Left lung (tissue), 10 donors: ENCODE data around the gene BCL2L1. TPM values are rescaled to one million over a fixed set of nuclear protein-coding genes. Genes with fewer than 3 reads are reported as not detected.

ENCODE experiments used
- ATAC-seq: fragments of 200-7000 bp; cut with Tn5 transposase; one replicate; pipeline ENCODE4 v1.9.1; 2020; ENCODE audit warnings: moderate library complexity
- DNase-seq, 4 donors: peaks; one replicate each; pipeline ENCODE4 v3.0.0-alpha.2; 2013 to 2020
- H3K27ac ChIP-seq, 2 donors: fragments of 200-600 bp; sonication (generic) in 1 of 2; one replicate each; pipeline versions ENCODE4 v1.5.0 to v1.8.0; 2020 to 2021
- H3K27me3 ChIP-seq, 2 donors: fragments of 200-600 bp; sonication (generic) in 1 of 2; one replicate each; pipeline versions ENCODE4 v1.5.0 to v1.8.0; 2020 to 2021
- H3K36me3 ChIP-seq, 2 donors: fragments of 200-600 bp; sonication (generic) in 1 of 2; one replicate each; pipeline versions ENCODE4 v1.5.0 to v1.8.0; 2020 to 2021
- H3K4me1 ChIP-seq, 2 donors: fragments of 200-600 bp; one replicate each; pipeline ENCODE4 v1.8.0; 2021
- H3K4me3 ChIP-seq, 2 donors: fragments of 200-600 bp; sonication (generic) in 1 of 2; one replicate each; pipeline versions ENCODE4 v1.5.0 to v1.8.0; 2020 to 2021; ENCODE audit warnings: mild to moderate bottlenecking in 1 of 2
- H3K9me3 ChIP-seq, 2 donors: fragments of 200-600 bp; sonication (generic) in 1 of 2; one replicate each; pipeline versions ENCODE4 v1.5.0 to v1.8.0; 2020 to 2021
- intact Hi-C, 2 donors: fragments of 100-400 bp; cut with DNase I; formaldehyde crosslinking; loops; one replicate each; pipeline versions ENCODE4 v1.11.2 to v1.14.2; 2022
- polyA plus RNA-seq, 6 donors: library from polyadenylated mRNA; unstranded; fragments of 120-200 nt; gene quantifications; one replicate each; pipeline ENCODE4 v1.2.1, GENCODE V29; 2013; ENCODE audit not compliant: insufficient read length in 6 of 6
- total RNA-seq, 2 donors: library from RNA; stranded (reverse); fragmentation: NEBNext Ultra II Directional; extraction: Animal tissue kit (Norgen Biotek cat#: 25700); gene quantifications; one replicate each; pipeline ENCODE4 v1.2.1, GENCODE V29; 2021
- TF ChIP-seq, protein P1 (sequence below), 2 donors: fragments of 200-600 bp; sonication (generic) in 1 of 2; IDR thresholded peaks; one replicate each; pipeline versions ENCODE4 v1.5.0 to v1.8.0; 2021; ENCODE audit warnings: antibody characterized with exemption in 2 of 2
- donor health status: DM: no; HTN: yes; CAD: no.
- donor health status: DM: no; HTN: no; CAD: no.

The BCL2L1 gene
- total and polyA plus RNA-seq, 8 donors = 43.3 to 181 (median 56.7) TPM

DNA sequence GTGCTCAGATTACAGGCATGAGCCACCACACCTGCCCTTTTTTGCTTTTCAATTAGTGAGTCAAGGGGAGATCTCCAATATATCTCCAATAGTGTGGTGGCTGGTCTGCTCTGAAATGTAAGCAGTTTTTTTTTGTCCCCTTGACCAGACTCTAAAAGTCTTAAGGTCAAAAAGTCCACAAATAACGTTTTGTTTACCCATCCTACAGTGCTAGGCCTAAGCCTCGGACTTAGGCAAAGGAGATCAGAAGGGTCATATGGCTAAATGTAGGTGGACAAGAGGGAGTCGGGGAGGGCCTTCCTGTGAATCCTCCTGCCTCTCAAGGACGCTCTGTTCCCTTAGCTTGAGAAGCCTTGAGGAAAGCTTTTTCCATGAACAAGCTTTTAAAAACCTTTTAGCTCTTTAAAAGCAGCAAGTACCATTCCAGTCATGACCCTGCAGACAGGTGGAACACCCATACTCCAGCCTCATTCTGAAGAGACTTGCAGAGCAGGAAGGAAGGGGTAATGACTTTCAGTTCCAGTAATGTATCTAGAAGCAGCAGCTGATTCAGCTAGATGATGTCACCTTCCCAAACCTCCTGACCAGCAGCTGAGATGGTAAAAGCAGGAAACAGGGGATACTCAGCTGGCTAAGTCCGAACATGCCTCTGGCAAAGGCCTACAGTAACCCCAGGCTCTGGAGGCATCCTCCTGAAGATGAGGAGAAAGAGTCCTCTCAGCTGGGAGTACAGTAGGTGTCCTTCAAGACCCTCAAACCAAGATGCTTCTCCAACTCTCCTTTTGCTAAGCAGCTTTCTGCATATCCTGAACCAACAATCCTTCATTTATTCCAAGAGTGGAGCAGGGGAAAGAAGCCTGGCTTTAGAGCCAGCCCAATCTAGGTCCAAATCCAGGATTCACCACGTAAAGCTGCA lies 23.6 kb downstream of the BCL2L1 start:
- H3K4me1 ChIP-seq = peaks cover 45 to 93% of the 10 kb centered on the region in 2 donors

DNA sequence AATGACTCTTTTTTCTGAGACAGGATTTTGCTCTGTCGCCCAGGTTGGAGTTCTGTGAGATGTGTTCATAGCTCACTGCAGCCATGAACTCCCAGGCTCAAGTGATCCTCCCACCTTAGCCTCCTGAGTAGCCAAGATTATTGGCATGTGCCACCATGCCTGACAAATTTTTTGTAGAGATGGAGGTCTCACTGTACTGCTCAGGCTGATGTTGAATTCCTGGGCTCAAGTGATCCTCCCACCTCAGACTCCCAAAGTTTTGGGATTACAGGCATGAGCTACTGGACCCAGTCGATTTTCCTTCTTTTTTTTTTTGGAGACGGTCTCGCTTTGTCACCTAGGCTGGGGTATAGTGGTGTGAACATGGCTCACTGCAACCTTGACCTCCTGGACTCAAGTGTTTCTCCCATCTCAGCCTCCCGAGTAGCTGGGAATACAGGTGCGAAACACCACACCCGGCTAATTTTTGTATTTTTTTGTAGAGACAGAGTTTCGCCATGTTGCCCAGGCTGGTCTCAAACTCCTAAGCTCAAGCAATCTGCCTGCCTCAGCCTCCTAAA lies 24.3 kb downstream of the BCL2L1 start:
- Histone ChIP-seq H3K36me3 (peaks cover 0 to 20% of the 10 kb centered on the region in 2 donors), H3K27ac (peak overlapping the region; percentile 81 to 84), H3K4me3 (no peak overlapping the region), H3K27me3 (no peaks in the 10 kb centered on the region), H3K4me1 (peaks cover 46 to 93% of the 10 kb centered on the region in 2 donors), H3K9me3 (no peaks in the 10 kb centered on the region)
- ATAC-seq (no peak), DNase-seq (no peak)
- intact Hi-C loops = no loop called here
- TF ChIP-seq, protein P1, sequence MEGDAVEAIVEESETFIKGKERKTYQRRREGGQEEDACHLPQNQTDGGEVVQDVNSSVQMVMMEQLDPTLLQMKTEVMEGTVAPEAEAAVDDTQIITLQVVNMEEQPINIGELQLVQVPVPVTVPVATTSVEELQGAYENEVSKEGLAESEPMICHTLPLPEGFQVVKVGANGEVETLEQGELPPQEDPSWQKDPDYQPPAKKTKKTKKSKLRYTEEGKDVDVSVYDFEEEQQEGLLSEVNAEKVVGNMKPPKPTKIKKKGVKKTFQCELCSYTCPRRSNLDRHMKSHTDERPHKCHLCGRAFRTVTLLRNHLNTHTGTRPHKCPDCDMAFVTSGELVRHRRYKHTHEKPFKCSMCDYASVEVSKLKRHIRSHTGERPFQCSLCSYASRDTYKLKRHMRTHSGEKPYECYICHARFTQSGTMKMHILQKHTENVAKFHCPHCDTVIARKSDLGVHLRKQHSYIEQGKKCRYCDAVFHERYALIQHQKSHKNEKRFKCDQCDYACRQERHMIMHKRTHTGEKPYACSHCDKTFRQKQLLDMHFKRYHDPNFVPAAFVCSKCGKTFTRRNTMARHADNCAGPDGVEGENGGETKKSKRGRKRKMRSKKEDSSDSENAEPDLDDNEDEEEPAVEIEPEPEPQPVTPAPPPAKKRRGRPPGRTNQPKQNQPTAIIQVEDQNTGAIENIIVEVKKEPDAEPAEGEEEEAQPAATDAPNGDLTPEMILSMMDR (IDR thresholded peaks at IDR 0.05) = no peak

More for the DNA sequence above, 23.6 kb downstream of the BCL2L1 start:
- no peaks in the 10 kb centered on the region for H3K9me3 ChIP-seq
- TF ChIP-seq, protein P1 (IDR thresholded peaks at IDR 0.05) = no peak
- ATAC-seq (peak; percentile 88), DNase-seq (peak in 2 of 4 donors; percentile 74 to 83)
- intact Hi-C loops = no loop called here
- peak overlapping the region; percentile 81 to 84 for H3K27ac ChIP-seq
- no peak overlapping the region for H3K4me3 ChIP-seq
- no peaks in the 10 kb centered on the region for H3K27me3 ChIP-seq
- H3K36me3 ChIP-seq = peaks cover 0 to 20% of the 10 kb centered on the region in 2 donors

- Histone ChIP-seq H3K27ac (peak overlapping the region; percentile 46 to 64), H3K4me3 (no peak overlapping the region), H3K4me1 (peaks cover 45 to 100% of the 10 kb centered on the region in 2 donors), H3K27me3 (no peaks in the 10 kb centered on the region), H3K9me3 (no peaks in the 10 kb centered on the region), H3K36me3 (peaks cover 0 to 33% of the 10 kb centered on the region in 2 donors)
- ATAC-seq (peak; percentile 46), DNase-seq (peak in 1 of 4 donors; percentile 58)
- intact Hi-C loops = no loop called here
- TF ChIP-seq, protein P1 (IDR thresholded peaks at IDR 0.05) = no peak
These were observed 26.5 kb downstream of the BCL2L1 start for GRCh38 chr20:31695849-31696804.

- H3K4me1 ChIP-seq = peaks cover 45 to 100% of the 10 kb centered on the region in 2 donors
- peak overlapping the region; percentile 30 to 64 for H3K27ac ChIP-seq
- H3K4me3 ChIP-seq = no peak overlapping the region
- no peak for ATAC-seq
- TF ChIP-seq, protein P1 (IDR thresholded peaks at IDR 0.05) = no peak
- peaks cover 0 to 44% of the 10 kb centered on the region in 2 donors for H3K36me3 ChIP-seq
- H3K9me3 ChIP-seq = no peaks in the 10 kb centered on the region
- intact Hi-C loops = no loop called here
- no peaks in the 10 kb centered on the region for H3K27me3 ChIP-seq
- no peak for DNase-seq
These were observed 27.6 kb downstream of the BCL2L1 start for GRCh38 chr20:31694842-31695593.
